Right ventricle myocardium superior (tissue), 1 donor: ENCODE measurements around the gene GABARAP. TPM values are rescaled to one million over a fixed set of nuclear protein-coding genes. Genes with fewer than 3 reads are reported as not detected.

ENCODE experiments used
- ATAC-seq: fragments of 200-7000 bp; cut with Tn5 transposase; one replicate; pipeline ENCODE4 v1.9.1; 2020; ENCODE audit warnings: mild to moderate bottlenecking; ENCODE audit not compliant: poor library complexity
- DNase-seq: peaks from one replicate; pipeline ENCODE4 v3.0.0-alpha.2; 2020
- intact Hi-C: fragments of 100-400 bp; cut with DNase I; formaldehyde crosslinking; loops from one replicate; pipeline ENCODE4 v1.11.2; 2022
- total RNA-seq: library from RNA; stranded (reverse); fragmentation: NEBNext Ultra II Directional; extraction: Animal tissue kit (Norgen Biotek cat#: 25700); gene quantifications from one replicate; pipeline ENCODE4 v1.2.1, GENCODE V29; 2021
- donor health status: DM: no; HTN: yes; CAD: no; lungs with severe emphysema.

GABARAP gene
- total RNA-seq, 1 donor from 2014 or later = 432 TPM

- ATAC-seq (no peak), DNase-seq (no peak)
- intact Hi-C loops = no loop called here
Measured at GRCh38 chr17:7226721-7227710, 15.2 kb downstream of the GABARAP start.

DNA sequence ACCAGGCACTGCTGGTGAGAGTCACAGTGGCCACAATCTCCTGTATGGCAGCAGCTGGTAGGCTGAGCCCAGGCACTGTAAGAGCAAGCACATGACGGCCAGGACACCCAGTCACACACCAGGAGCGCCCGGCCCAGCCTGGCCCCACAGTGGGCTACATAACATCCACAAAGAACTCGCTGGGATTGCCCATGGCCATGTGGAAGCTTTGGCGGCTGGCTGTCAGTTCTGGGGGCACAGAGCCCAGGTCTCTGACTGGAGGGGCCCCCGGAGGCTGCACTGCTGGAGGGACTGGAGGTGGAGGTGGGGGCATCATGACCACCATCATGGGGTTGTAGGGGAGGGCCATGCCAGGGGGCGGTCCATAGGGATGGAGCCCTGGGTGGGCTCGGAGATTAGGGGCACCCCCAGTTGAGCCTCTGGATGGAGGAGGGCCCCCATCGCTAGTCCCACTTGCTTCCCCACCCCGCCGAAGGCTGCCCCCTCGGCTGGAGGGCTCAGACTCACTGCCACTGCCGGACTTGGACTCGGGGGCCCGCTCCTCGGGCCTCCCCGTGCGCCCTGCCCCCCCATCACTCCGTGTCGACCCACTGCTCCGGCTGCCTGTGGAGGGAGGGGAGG, 16.4 kb downstream of the GABARAP start:
- intact Hi-C loops = no loop called here
- peak; percentile 29 for ATAC-seq
- no peak for DNase-seq

GRCh38 chr17:7224661-7225111, 17.6 kb downstream of the GABARAP start:
- ATAC-seq (no peak), DNase-seq (peak; percentile 42)
- intact Hi-C loops = no loop called here

- ATAC-seq = no peak
- intact Hi-C loops = no loop called here
- DNase-seq = peak; percentile 50
Measured at GRCh38 chr17:7224110-7224509, 18.1 kb downstream of the GABARAP start.

- DNase-seq (no peak), ATAC-seq (no peak)
- intact Hi-C loops = no loop called here
Measured at GRCh38 chr17:7223375-7223774, 18.9 kb downstream of the GABARAP start.

GRCh38 chr17:7222972-7223292, 19.3 kb downstream of the GABARAP start:
- intact Hi-C loops = no loop called here
- no peak for ATAC-seq
- DNase-seq = peak; percentile 30

DNA sequence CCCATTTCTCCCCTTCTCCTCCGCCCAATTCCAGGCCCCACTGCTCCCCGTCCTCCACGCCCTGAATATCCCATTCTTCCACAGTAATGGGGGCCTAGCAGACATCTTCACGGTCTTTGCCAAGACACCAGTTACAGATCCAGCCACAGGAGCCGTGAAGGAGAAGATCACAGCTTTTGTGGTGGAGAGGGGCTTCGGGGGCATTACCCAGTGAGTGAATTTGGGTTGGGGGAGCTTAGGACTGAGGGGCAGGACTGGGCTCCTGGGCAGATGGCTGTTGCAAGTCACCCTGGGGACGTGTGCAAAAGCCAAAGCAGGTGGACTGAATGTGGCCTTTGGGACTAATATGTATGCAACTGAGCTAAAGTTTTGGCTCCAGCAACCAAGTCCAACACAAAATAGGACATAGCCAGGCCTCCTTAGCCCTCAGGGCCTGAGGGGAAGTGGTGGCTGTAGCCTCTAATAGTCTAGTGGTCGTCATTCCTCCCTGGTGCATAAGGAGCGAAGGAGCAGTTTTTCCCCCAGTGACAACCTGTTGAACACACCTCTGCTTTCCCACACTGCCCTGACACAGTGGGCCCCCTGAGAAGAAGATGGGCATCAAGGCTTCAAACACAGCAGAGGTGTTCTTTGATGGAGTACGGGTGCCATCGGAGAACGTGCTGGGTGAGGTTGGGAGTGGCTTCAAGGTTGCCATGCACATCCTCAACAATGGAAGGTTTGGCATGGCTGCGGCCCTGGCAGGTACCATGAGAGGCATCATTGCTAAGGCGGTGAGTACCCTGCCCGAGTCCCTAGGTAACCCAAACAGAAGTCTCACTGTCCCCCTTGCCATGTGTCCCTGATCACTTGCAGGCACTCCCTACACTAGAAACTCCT, 19.9 kb downstream of the GABARAP start:
- intact Hi-C loops = no loop called here
- no peak for ATAC-seq
- DNase-seq = peak; percentile 38

DNA sequence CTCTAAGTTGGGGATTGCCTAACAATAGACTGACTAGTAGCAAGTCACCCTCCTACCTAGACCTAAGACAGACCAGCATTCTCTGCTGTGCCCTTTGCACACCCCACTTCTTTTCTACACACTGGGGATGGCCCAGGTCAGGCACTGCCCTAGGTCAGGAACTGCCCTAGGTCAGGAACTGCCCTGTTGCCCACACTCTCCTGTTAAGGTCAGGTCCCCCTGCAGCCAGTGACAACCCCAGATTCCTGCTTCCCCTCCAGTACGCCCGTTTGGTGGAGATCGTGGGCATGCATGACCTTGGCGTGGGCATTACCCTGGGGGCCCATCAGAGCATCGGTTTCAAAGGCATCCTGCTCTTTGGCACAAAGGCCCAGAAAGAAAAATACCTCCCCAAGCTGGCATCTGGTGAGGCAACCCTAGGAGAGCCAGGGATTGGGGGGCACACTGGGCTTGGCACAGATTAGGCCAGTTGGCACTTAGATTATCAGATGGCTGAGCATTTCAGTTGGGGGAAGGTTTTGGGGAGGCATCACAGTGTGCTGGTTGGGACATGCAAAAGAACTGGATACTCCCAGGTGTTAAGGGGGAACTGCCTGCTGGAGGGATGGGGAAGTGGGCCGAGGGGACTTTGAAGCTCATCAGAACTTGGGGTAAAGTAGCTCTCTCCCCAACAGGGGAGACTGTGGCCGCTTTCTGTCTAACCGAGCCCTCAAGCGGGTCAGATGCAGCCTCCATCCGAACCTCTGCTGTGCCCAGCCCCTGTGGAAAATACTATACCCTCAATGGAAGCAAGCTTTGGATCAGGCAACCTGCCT, 20.8 kb downstream of the GABARAP start:
- ATAC-seq = no peak
- intact Hi-C loops = no loop called here
- DNase-seq = peak; percentile 29

- DNase-seq = peak; percentile 60
- intact Hi-C loops = no loop called here
- peak; percentile 5 for ATAC-seq
Measured at GRCh38 chr17:7220593-7221277, 21.5 kb downstream of the GABARAP start.

DNA sequence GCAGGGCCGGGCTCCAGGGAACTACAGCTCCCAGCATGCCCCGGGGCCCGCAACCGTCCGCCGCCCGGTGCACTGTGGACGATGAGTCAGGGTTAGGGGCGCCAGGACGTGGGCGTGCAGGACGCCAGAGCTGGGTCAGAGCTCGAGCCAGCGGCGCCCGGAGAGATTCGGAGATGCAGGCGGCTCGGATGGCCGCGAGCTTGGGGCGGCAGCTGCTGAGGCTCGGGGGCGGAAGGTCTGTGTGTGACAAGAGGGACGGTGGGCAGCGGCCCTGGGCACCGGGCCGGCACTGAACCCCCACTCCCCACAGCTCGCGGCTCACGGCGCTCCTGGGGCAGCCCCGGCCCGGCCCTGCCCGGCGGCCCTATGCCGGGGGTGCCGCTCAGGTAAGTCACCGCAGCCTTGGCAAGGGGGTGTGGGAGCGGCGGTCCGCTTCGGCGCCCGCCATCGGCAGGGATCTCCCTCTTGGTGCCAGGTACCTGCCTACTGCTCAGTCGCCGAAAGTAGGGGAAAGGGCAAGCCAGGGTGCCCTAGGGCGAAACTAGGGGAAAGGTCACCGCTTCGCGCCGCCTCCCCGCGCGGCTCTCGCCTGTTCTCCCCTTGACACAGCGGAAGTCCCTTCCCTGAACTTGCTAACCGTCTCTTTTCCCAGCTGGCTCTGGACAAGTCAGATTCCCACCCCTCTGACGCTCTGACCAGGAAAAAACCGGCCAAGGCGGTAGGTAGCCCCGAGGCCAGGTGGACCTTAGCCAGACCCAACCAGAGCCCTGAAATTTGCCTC, 22.2 kb downstream of the GABARAP start, which contains the start of the genes ACADVL and DLG4:
ACADVL (plus strand) TSS at position 127 of the 781 bp plus-strand sequence; CDS start at position 174, 47 bp downstream.
DLG4 (minus strand) TSS at position 25 of the 781 bp plus-strand sequence.
- ATAC-seq (peak; percentile 85), DNase-seq (peak; percentile 97)
- intact Hi-C loops = no loop called here

DNA sequence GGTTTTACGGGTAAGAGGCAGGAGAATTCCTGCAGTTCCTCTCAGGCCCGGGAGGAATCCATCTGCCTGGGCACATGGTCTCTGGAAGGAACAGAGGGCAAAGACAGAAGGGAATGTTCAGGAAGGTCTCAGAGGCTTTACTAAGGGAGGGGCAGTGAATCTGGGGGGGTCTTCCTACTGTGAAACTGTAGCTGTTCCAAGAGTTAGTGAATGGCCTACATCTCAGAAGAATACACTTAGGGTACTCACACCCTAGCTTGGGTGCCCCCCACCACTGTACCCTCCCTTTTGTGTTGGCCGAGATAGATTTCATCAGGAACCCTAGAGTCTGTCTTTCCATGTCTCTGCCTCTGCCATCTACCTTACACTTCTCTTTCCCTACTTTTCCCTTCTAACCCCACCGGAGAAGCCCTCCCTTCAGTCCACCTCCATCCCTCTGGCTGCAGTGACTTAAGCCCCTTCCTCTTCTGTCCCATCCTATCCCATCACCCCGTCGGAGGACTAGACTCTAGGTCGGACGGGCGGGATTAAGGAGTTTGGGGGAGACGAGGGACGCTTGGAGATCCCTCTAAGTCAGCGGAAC, 22.9 kb downstream of the GABARAP start:
- intact Hi-C loops = no loop called here
- DNase-seq (peak; percentile 5), ATAC-seq (no peak)

- ATAC-seq (no peak), DNase-seq (peak; percentile 26)
- intact Hi-C loops = no loop called here
Measured at GRCh38 chr17:7218758-7219157, 23.5 kb downstream of the GABARAP start.

DNA sequence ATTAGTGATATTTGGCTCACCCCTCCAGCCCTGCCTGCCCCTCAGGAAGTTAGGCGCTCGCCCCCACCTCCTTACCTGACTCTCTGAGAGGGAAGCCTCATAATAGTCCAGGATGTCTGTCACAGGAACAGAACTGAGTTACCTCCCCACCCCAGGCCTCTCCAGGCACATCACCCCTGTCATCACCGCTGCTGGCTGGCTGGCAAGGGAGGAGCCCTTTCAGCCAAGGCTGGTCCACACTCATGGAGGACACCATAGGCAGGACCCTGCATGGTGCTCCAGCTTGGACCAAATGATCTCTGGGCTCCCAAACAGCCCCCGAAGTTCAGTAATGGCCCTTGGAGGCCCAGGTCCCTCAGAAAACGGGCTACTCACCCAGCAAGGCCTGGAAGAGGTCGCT, 24.1 kb downstream of the GABARAP start:
- intact Hi-C loops = no loop called here
- DNase-seq = peak; percentile 51
- ATAC-seq = no peak

DNA sequence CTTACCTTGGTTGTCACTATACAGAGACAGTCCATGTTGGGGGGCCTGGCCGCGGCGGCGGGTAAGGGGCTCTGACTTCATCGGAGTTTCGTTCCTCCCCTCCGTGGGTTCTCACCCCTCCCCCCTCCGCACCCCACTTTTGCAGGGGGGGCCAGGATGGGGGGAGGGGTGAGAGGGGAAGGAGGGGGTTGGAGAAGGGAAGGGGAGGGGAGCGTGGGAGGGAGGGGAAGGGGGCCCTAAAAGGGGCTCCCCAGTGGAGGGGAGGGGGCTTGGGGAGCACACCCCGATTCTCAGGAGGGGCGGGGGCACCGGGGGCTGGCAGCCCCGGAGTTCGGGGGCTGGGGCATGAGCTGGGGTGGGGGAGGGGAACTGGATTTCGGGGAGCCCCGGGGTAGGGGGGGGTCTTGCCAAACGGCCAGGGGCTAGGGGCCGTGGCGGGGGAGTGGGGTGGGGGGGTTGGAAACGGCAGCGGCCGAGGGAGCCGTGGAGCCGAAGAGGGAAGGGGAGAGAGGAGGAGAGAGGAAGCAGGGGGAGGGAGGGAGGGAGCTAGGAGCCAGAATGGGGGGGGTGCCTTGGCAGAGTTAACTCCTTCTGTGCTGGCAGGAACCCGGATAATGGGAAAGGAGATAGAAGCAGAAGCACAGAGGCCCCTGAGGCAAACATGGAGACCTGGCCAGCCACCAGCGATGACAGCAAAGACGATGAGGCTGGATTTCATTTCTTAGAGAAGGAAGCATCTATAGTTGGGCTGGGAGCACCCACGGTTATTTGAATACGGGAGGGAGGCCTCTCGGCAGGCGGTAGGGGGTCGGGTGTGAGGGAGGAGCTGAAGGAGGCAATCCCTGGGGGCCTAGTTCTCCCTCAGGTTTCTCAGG, 24.9 kb downstream of the GABARAP start:
- ATAC-seq (no peak), DNase-seq (peak; percentile 64)
- intact Hi-C loops = no loop called here

GRCh38 chr17:7216242-7217112, 25.8 kb downstream of the GABARAP start:
- ATAC-seq = no peak
- intact Hi-C loops = no loop called here
- no peak for DNase-seq
